ENCODE results near the gene ROCK1. TPM values are rescaled to one million over a fixed set of nuclear protein-coding genes. Genes with fewer than 3 reads are reported as not detected.

The ROCK1 gene
- total RNA-seq, 1 experiment from 2014 or later: 36.2 TPM

GRCh38 chr18:20988726-20989125 is 122.9 kb downstream of the ROCK1 start:
- no peaks in the 10 kb centered on the region for H3K9me3 ChIP-seq (ENCODE audit: control insufficient read depth, insufficient read depth, low read depth, low read length)
- H3K4me1 ChIP-seq (ENCODE audit: control insufficient read depth, insufficient read depth, low read length): no peaks in the 10 kb centered on the region
- no peak overlapping the region for H3K4me3 ChIP-seq (ENCODE audit: low read depth in 2 of 2, low read length in 2 of 2)
- ChIA-PET POLR2A (no interaction called here), CTCF (interaction anchor here (0.6 kb wide), 1 partner anchor 43 kb away, joined by 6 read pairs; no protein-coding TSS in a partner anchor)
- no TSS peak for BruUV-seq (replicated peaks)
- H3K27ac ChIP-seq (ENCODE audit: low read length): no peak overlapping the region
- DNase-seq (ENCODE audit: low read depth, low spot score) (no peak), ATAC-seq (no peak)
- H3K36me3 ChIP-seq (ENCODE audit: control insufficient read depth, insufficient read depth, low read length): peaks cover 14% of the 10 kb centered on the region; the same call in 1 of the 2 replicates
- intact Hi-C loops (cut with micrococcal nuclease; ENCODE audit: unreplicated experiment) (no loop called here), in situ Hi-C loops (cut with HindIII; ENCODE audit: low pct_unique_long_range_greater_than_20kb, low sequenced_read_pairs) (no loop called here)
- no peaks in the 10 kb centered on the region for H3K27me3 ChIP-seq (ENCODE audit: control insufficient read depth, insufficient read depth, low read length)
- TF ChIP-seq POLR2AphosphoS5 (IDR thresholded peaks at IDR 0.05; ENCODE audit: low read depth, low read length) (no peak), REST (IDR thresholded peaks at IDR 0.05; ENCODE audit: insufficient read depth in 1 of 2, low read depth in 2 of 2, low read length in 1 of 2) (no peak)

GRCh38 chr18:20975077-20975476 is 136.5 kb downstream of the ROCK1 start:
- H3K36me3 ChIP-seq (ENCODE audit: control insufficient read depth, insufficient read depth, low read length): peaks cover 6% of the 10 kb centered on the region; the same call in 1 of the 2 replicates
- in situ Hi-C loops (cut with HindIII; ENCODE audit: low pct_unique_long_range_greater_than_20kb, low sequenced_read_pairs) (no loop called here), intact Hi-C loops (cut with micrococcal nuclease; ENCODE audit: unreplicated experiment) (no loop called here)
- H3K4me1 ChIP-seq (ENCODE audit: control insufficient read depth, insufficient read depth, low read length): no peaks in the 10 kb centered on the region
- H3K27me3 ChIP-seq (ENCODE audit: control insufficient read depth, insufficient read depth, low read length): no peaks in the 10 kb centered on the region
- CTCF ChIA-PET: no interaction called here
- POLR2A ChIA-PET: no interaction called here
- no peaks in the 10 kb centered on the region for H3K9me3 ChIP-seq (ENCODE audit: control insufficient read depth, insufficient read depth, low read depth, low read length)
- no peak overlapping the region for H3K4me3 ChIP-seq (ENCODE audit: low read depth in 2 of 2, low read length in 2 of 2)
- no peak overlapping the region for H3K27ac ChIP-seq (ENCODE audit: low read length)
- no TSS peak for BruUV-seq (replicated peaks)
- TF ChIP-seq TCF7L2 (IDR thresholded peaks at IDR 0.05; ENCODE audit: low read depth, low read length) (no peak), REST (IDR thresholded peaks at IDR 0.05; ENCODE audit: insufficient read depth in 1 of 2, low read depth in 2 of 2, low read length in 1 of 2) (no peak), SIN3A (IDR thresholded peaks at IDR 0.05; ENCODE audit: borderline replicate concordance, insufficient read depth, low read depth, low read length) (no peak), POLR2AphosphoS5 (IDR thresholded peaks at IDR 0.05; ENCODE audit: low read depth, low read length) (no peak)
- TF ChIP-seq, protein P1, sequence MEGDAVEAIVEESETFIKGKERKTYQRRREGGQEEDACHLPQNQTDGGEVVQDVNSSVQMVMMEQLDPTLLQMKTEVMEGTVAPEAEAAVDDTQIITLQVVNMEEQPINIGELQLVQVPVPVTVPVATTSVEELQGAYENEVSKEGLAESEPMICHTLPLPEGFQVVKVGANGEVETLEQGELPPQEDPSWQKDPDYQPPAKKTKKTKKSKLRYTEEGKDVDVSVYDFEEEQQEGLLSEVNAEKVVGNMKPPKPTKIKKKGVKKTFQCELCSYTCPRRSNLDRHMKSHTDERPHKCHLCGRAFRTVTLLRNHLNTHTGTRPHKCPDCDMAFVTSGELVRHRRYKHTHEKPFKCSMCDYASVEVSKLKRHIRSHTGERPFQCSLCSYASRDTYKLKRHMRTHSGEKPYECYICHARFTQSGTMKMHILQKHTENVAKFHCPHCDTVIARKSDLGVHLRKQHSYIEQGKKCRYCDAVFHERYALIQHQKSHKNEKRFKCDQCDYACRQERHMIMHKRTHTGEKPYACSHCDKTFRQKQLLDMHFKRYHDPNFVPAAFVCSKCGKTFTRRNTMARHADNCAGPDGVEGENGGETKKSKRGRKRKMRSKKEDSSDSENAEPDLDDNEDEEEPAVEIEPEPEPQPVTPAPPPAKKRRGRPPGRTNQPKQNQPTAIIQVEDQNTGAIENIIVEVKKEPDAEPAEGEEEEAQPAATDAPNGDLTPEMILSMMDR (IDR thresholded peaks at IDR 0.05): no peak
- ATAC-seq (no peak), DNase-seq (ENCODE audit: low read depth, low spot score) (no peak)

Data from Panc1 (cell line).